ENCODE measurements around the gene TREML2. TPM values are rescaled to one million over a fixed set of nuclear protein-coding genes. Genes with fewer than 3 reads are reported as not detected.

The TREML2 gene
- total RNA-seq, 3 donors from 2014 or later: not detected

DNA sequence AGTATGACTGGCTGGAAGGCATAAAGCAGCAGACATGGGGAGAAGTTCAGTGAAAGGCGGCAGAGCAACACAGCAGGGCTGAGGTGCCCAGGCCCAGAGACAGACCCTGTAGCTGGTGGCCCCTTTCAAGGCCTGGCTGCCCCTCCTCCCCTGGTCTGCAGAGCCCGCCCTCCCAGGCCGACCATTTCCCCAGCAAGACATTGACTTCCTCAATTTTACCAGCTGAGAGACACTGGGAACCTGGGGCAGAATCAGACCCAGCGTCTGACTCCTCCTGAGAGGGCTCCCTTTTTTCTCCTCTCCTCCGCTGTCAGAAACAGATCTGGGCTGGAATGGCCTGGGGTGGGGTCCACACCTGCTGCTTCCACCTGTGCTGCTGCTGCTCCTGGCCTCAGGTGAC lies 27.1 kb upstream of the TREML2 start, which contains the start of gene TREML4:
TREML4 (plus strand) TSS at position 254 of the 400 bp plus-strand sequence; CDS start at position 333, 79 bp downstream.
- Histone ChIP-seq H3K4me1 (ENCODE audit: low read depth) (no peaks in the 10 kb centered on the region), H3K36me3 (ENCODE audit: low read depth) (no peaks in the 10 kb centered on the region), H3K9me3 (no peaks in the 10 kb centered on the region), H3K4me3 (no peak within 1 kb of the TSS)
- ATAC-seq (no peak), DNase-seq (no peak)
- intact Hi-C loops (cut with DNase I, micrococcal nuclease): no loop called here
- no peak for TF ChIP-seq CTCF (IDR thresholded peaks at IDR 0.05)

- Histone ChIP-seq H3K4me3 (no peak overlapping the region), H3K9me3 (no peaks in the 10 kb centered on the region), H3K36me3 (ENCODE audit: low read depth) (no peaks in the 10 kb centered on the region), H3K4me1 (ENCODE audit: low read depth) (no peaks in the 10 kb centered on the region)
- intact Hi-C loops (cut with DNase I, micrococcal nuclease): no loop called here
- no peak for TF ChIP-seq CTCF (IDR thresholded peaks at IDR 0.05)
- no peak for ATAC-seq
- no peak for DNase-seq
Observed at GRCh38 chr6:41226752-41227151, 25.8 kb upstream of the TREML2 start.

- no peaks in the 10 kb centered on the region for H3K4me1 ChIP-seq (ENCODE audit: low read depth)
- H3K4me3 ChIP-seq: no peak overlapping the region
- DNase-seq (no peak), ATAC-seq (no peak)
- H3K9me3 ChIP-seq: no peaks in the 10 kb centered on the region
- intact Hi-C loops (cut with DNase I, micrococcal nuclease): no loop called here
- no peak for TF ChIP-seq CTCF (IDR thresholded peaks at IDR 0.05)
- H3K36me3 ChIP-seq (ENCODE audit: low read depth): no peaks in the 10 kb centered on the region
Observed at GRCh38 chr6:41224800-41225199, 23.9 kb upstream of the TREML2 start.

DNA sequence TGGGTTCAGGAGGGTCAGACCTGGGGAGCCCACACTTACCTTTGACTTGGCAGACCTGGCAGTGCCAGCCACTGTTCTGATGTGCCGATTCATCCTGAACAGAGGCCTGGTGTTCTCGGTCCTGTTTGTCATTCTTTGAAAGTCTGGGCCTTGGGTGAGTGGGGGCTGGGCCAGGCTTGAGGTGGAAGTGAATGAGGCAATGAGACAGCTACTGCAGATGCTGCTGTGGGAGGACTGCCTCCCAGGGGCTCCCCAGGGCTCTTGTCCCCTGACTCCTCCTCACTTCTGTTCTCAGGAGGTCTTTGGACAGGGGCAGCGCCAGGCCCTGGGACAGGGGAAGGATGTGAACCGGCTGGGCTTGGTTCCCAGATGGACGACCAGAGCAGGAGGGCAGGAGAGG lies 21.6 kb upstream of the TREML2 start:
- ATAC-seq (no peak), DNase-seq (no peak)
- no peaks in the 10 kb centered on the region for H3K36me3 ChIP-seq (ENCODE audit: low read depth)
- H3K4me1 ChIP-seq (ENCODE audit: low read depth): no peaks in the 10 kb centered on the region
- no peaks in the 10 kb centered on the region for H3K9me3 ChIP-seq
- no peak for TF ChIP-seq CTCF (IDR thresholded peaks at IDR 0.05)
- no peak overlapping the region for H3K4me3 ChIP-seq
- intact Hi-C loops (cut with DNase I, micrococcal nuclease): no loop called here

GRCh38 chr6:41222045-41222444 lies 21.1 kb upstream of the TREML2 start:
- no peak for ATAC-seq
- intact Hi-C loops (cut with DNase I, micrococcal nuclease): no loop called here
- no peaks in the 10 kb centered on the region for H3K4me1 ChIP-seq (ENCODE audit: low read depth)
- no peak for DNase-seq
- no peak overlapping the region for H3K4me3 ChIP-seq
- no peaks in the 10 kb centered on the region for H3K9me3 ChIP-seq
- H3K36me3 ChIP-seq (ENCODE audit: low read depth): no peaks in the 10 kb centered on the region
- TF ChIP-seq CTCF (IDR thresholded peaks at IDR 0.05): no peak

GRCh38 chr6:41216616-41217015 lies 15.7 kb upstream of the TREML2 start:
- no peaks in the 10 kb centered on the region for H3K4me1 ChIP-seq (ENCODE audit: low read depth)
- H3K9me3 ChIP-seq: no peaks in the 10 kb centered on the region
- no peak for ATAC-seq
- intact Hi-C loops (cut with DNase I, micrococcal nuclease): no loop called here
- no peak for DNase-seq
- H3K36me3 ChIP-seq (ENCODE audit: low read depth): no peaks in the 10 kb centered on the region
- TF ChIP-seq CTCF (IDR thresholded peaks at IDR 0.05): no peak
- H3K4me3 ChIP-seq: no peak overlapping the region
